Measurements from ENCODE around the gene ZNF648.
"Not testable (repeated sequence)": the region's sequence is repeated elsewhere in the genome, so short reads cannot be mapped to it uniquely, and the experiment has no call there.

ZNF648 gene

GRCh38 chr1:182061594-182061993 is at the start of gene ZNF648:
ZNF648 (minus strand) TSS chr1:182061712; CDS start chr1:182058010, 3,702 bp downstream.
- DNase-seq: no peak

GRCh38 chr1:182110635-182111034 is 49.1 kb upstream of the ZNF648 start:
- no peak for DNase-seq

GRCh38 chr1:182109771-182110170 is 48.3 kb upstream of the ZNF648 start:
- no peak for DNase-seq

GRCh38 chr1:182107209-182107608 is 45.7 kb upstream of the ZNF648 start:
- DNase-seq: no peak

GRCh38 chr1:182102043-182102416 is 40.5 kb upstream of the ZNF648 start:
- DNase-seq: no peak

GRCh38 chr1:182101415-182102042 is 40.0 kb upstream of the ZNF648 start:
- DNase-seq: no peak

- DNase-seq: no peak
Observed at GRCh38 chr1:182098301-182098700, 36.8 kb upstream of the ZNF648 start.

- no peak for DNase-seq
Observed at GRCh38 chr1:182095946-182096345, 34.4 kb upstream of the ZNF648 start.

- not testable (repeated sequence) for DNase-seq
Observed at GRCh38 chr1:182094514-182095005, 33.0 kb upstream of the ZNF648 start.

GRCh38 chr1:182093781-182094180 is 32.3 kb upstream of the ZNF648 start:
- DNase-seq: no peak

- DNase-seq: no peak
Observed at GRCh38 chr1:182092336-182092735, 30.8 kb upstream of the ZNF648 start.

- DNase-seq: no peak
Observed at GRCh38 chr1:182091083-182091482, 29.6 kb upstream of the ZNF648 start.

- DNase-seq: no peak
Observed at GRCh38 chr1:182087719-182088350, 26.3 kb upstream of the ZNF648 start.

GRCh38 chr1:182087304-182087703 is 25.8 kb upstream of the ZNF648 start:
- DNase-seq: no peak

- DNase-seq: no peak
Observed at GRCh38 chr1:182086620-182087019, 25.1 kb upstream of the ZNF648 start.

- DNase-seq: no peak
Observed at GRCh38 chr1:182086136-182086535, 24.6 kb upstream of the ZNF648 start.

- DNase-seq: no peak
Observed at GRCh38 chr1:182085726-182086125, 24.2 kb upstream of the ZNF648 start.

- peak; percentile 65 to 75 for DNase-seq
Observed at GRCh38 chr1:182084487-182085316, 23.2 kb upstream of the ZNF648 start.

GRCh38 chr1:182083851-182084486 is 22.5 kb upstream of the ZNF648 start:
- no peak for DNase-seq

GRCh38 chr1:182080955-182081582 is 19.6 kb upstream of the ZNF648 start:
- peak in 1 of 2 donors; percentile 30 for DNase-seq

- no peak for DNase-seq
Observed at GRCh38 chr1:182080040-182080439, 18.5 kb upstream of the ZNF648 start.

GRCh38 chr1:182071924-182072323 is 10.4 kb upstream of the ZNF648 start:
- DNase-seq: no peak

GRCh38 chr1:182069028-182069466 is 7.5 kb upstream of the ZNF648 start:
- peak in 1 of 2 donors; percentile 26 for DNase-seq

Measured in activated CD4-positive, alpha-beta T cell treated with anti-CD3 and anti-CD28 coated beads for 4 hours (primary cell).